ENCODE results near the gene LRRC56. TPM values are rescaled to one million over a fixed set of nuclear protein-coding genes. Genes with fewer than 3 reads are reported as not detected.
A peak's percentile ranks its signal among the peaks of the same experiment; 100 is the strongest.

LRRC56 gene
- total and polyA plus RNA-seq, 2 of the 13 experiments (the other 11 are each of a cell fraction or from before 2014, with no cell fraction given): 0.11 to 0.29 TPM

GRCh38 chr11:553988-554340, 16.6 kb downstream of the LRRC56 start:
- intact Hi-C loops (cut with micrococcal nuclease; ENCODE audit: unreplicated experiment) (loop anchor here (10.0 kb wide), 1 partner anchor 61 kb away; the partner anchor contains the start of gene IRF7), in situ Hi-C loops (cut with HindIII; ENCODE audit: extremely low pct_ligation_motif_present, low pct_unique_long_range_greater_than_20kb) (loop anchor here (10.0 kb wide), 1 partner anchor 71 kb away; the partner anchor contains the start of genes CDHR5 and SCT)
- ATAC-seq (peak; percentile 15), DNase-seq (ENCODE audit: low spot score) (no peak), FAIRE-seq (no peak)
- Histone ChIP-seq H3K9ac (ENCODE audit: insufficient read depth, low read depth, low read length) (peak overlapping the region; percentile 17; the same call in 1 of the 2 replicates), H3K9me3 (ENCODE audit: low read length) (no peaks in the 10 kb centered on the region), H3K4me3 (replicated peaks in 1 of 3; ENCODE audit: insufficient read depth in 1 of 3, low read depth in 2 of 3, low read length in 3 of 3) (peak overlapping the region in 2 of 3 experiments; percentile 47 to 71; a peak in 3 of 6 replicates), H3K27me3 (ENCODE audit: control insufficient read depth in 1 of 2, insufficient read depth in 2 of 2, low read length in 2 of 2) (peaks cover 11 to 23% of the 10 kb centered on the region in 2 experiments; a peak in 4 of 5 replicates), H3K27ac (ENCODE audit: extremely low read length, insufficient read depth, low read length) (no peak overlapping the region), H2AFZ (ENCODE audit: low read length) (no peak overlapping the region), H3K79me2 (ENCODE audit: insufficient read depth, low read length) (no peaks in the 10 kb centered on the region), H4K20me1 (ENCODE audit: insufficient read depth, low read length) (no peaks in the 10 kb centered on the region), H3K4me2 (ENCODE audit: low read depth, low read length) (peak overlapping the region; percentile 86), H3K36me3 (replicated peaks in 1 of 2; ENCODE audit: control insufficient read depth in 1 of 2, insufficient read depth in 2 of 2, low read length in 2 of 2) (no peaks in the 10 kb centered on the region), H3K4me1 (ENCODE audit: insufficient read depth, low read length) (peaks cover 71% of the 10 kb centered on the region)
- WGBS (ENCODE audit: low lambda C conversion rate): 0% methylated on average over 3 of the region's 11 CpGs
- TF ChIP-seq ZFX (CRISPR knock-in tag; IDR thresholded peaks at IDR 0.05; ENCODE audit: low read depth) (0 out of 2 replicates have a peak, but pooled peaks have one; percentile 17), MAX (IDR thresholded peaks at IDR 0.05) (0 out of 2 replicates have a peak, but pooled peaks have one; percentile 40), ZNF276 (CRISPR knock-in tag; IDR thresholded peaks at IDR 0.05; ENCODE audit: low read depth) (0 out of 2 replicates have a peak, but pooled peaks have one; percentile 38), GMEB1 (CRISPR knock-in tag; IDR thresholded peaks at IDR 0.05; ENCODE audit: borderline replicate concordance) (no peak), ETS1 (CRISPR knock-in tag; IDR thresholded peaks at IDR 0.05) (no peak), SP5 (CRISPR knock-in tag; IDR thresholded peaks at IDR 0.05; ENCODE audit: borderline replicate concordance, low read depth) (no peak), ZZZ3 (CRISPR knock-in tag; IDR thresholded peaks at IDR 0.05; ENCODE audit: borderline replicate concordance) (0 out of 2 replicates have a peak, but pooled peaks have one; percentile 22), ZNF362 (CRISPR knock-in tag; IDR thresholded peaks at IDR 0.05; ENCODE audit: borderline replicate concordance) (0 out of 2 replicates have a peak, but pooled peaks have one; percentile 39), RBM39 (IDR thresholded peaks at IDR 0.05; ENCODE audit: low read depth, low read length, poor library complexity, severe bottlenecking) (no peak), TBP (CRISPR knock-in tag; IDR thresholded peaks at IDR 0.05) (no peak)
- BruUV-seq (replicated peaks): no TSS peak
- ChIA-PET POLR2A (interaction anchor here (0.6 to 1.4 kb wide), 7 partner anchors 9 to 101 kb away, joined by 3 to 5 read pairs (median 4); partner anchors contain the start of gene HRAS), CTCF (ENCODE audit: low intra/inter-chr PET ratio, low total read pairs) (no interaction called here)
